CD14-positive monocyte (primary cell): ENCODE data around the gene OR2L13. TPM values are rescaled to one million over a fixed set of nuclear protein-coding genes. Genes with fewer than 3 reads are reported as not detected.
"Not testable (repeated sequence)": the region's sequence is repeated elsewhere in the genome, so short reads cannot be mapped to it uniquely, and the experiment has no call there.

Experiments used
- DNase-seq, 3 donors: peaks; one replicate each; pipeline ENCODE4 v3.0.0-alpha.2; 2011 to 2022
- H2AFZ ChIP-seq: 2 replicates; pipeline ENCODE4 v1.6.0; 2012; ENCODE audit warnings: mild to moderate bottlenecking, low read depth, low read length, inconsistent platforms; ENCODE audit not compliant: insufficient read depth, poor library complexity, severe bottlenecking
- H3K27ac ChIP-seq, 2 donors: 1 replicate in 1 of 2; 2 replicates in 1 of 2; pipeline ENCODE4 v1.5.1; 2012 to 2013; ENCODE audit warnings: low read length in 2 of 2, control low read depth in 1 of 2, inconsistent platforms in 1 of 2, low read depth in 1 of 2, mild to moderate bottlenecking in 1 of 2
- H3K27me3 ChIP-seq, 2 donors: one replicate each; pipeline versions ENCODE4 v1.6.0 to v1.6.1; 2011 to 2013; ENCODE audit warnings: low read length in 2 of 2; ENCODE audit not compliant: control insufficient read depth in 2 of 2, insufficient read depth in 2 of 2
- H3K36me3 ChIP-seq, 2 donors: replicated peaks in 1 of 2; 1 replicate in 1 of 2; 2 replicates in 1 of 2; pipeline versions ENCODE4 v1.5.1 to v1.6.1; 2012 to 2013; ENCODE audit warnings: low read length in 2 of 2, control low read depth in 1 of 2, inconsistent platforms in 1 of 2, mild to moderate bottlenecking in 1 of 2; ENCODE audit not compliant: insufficient read depth in 2 of 2, control insufficient read depth in 1 of 2
- H3K4me1 ChIP-seq, 2 donors: 1 replicate in 1 of 2; 2 replicates in 1 of 2; pipeline versions ENCODE4 v1.5.1 to v1.6.1; 2012 to 2013; ENCODE audit warnings: low read length in 2 of 2, control low read depth in 1 of 2, inconsistent platforms in 1 of 2, mild to moderate bottlenecking in 1 of 2, moderate library complexity in 1 of 2; ENCODE audit not compliant: insufficient read depth in 2 of 2, control insufficient read depth in 1 of 2
- H3K4me2 ChIP-seq: replicated peaks from 2 replicates; pipeline ENCODE3; 2012; ENCODE audit warnings: low read length, moderate library complexity, mild to moderate bottlenecking; ENCODE audit not compliant: poor library complexity, severe bottlenecking; ENCODE audit errors: extremely low read depth
- H3K4me3 ChIP-seq, 3 experiments: fragments of 200-600 bp in 1 of 3; sonication (generic) in 1 of 3; replicated peaks in 1 of 3; 1 replicate in 2 of 3; 2 replicates in 1 of 3; pipeline ENCODE4 v1.5.1; 2011 to 2013; ENCODE audit warnings: low read length in 3 of 3, mild to moderate bottlenecking in 3 of 3, control low read depth in 2 of 3, low read depth in 2 of 3, inconsistent platforms in 1 of 3, moderate library complexity in 1 of 3
- H3K79me2 ChIP-seq: 2 replicates; pipeline ENCODE4 v1.6.0; 2012; ENCODE audit warnings: mild to moderate bottlenecking, control low read depth, inconsistent platforms, low read length, moderate library complexity; ENCODE audit not compliant: insufficient read depth
- H3K9ac ChIP-seq: 2 replicates; pipeline ENCODE4 v1.6.0; 2017; ENCODE audit warnings: low read length, mild to moderate bottlenecking; ENCODE audit not compliant: insufficient read depth, poor library complexity, severe bottlenecking
- H3K9me3 ChIP-seq, 2 donors: replicated peaks in 1 of 2; 1 replicate in 1 of 2; 2 replicates in 1 of 2; pipeline versions ENCODE4 v1.5.1 to v1.6.1; 2012 to 2013; ENCODE audit warnings: low read length in 2 of 2, control low read depth in 1 of 2; ENCODE audit not compliant: control insufficient read depth in 1 of 2, insufficient read depth in 1 of 2
- H4K20me1 ChIP-seq: 2 replicates; pipeline ENCODE4 v1.6.0; 2012; ENCODE audit warnings: mild to moderate bottlenecking, low read length, control low read depth, moderate library complexity; ENCODE audit not compliant: insufficient read depth
- H3K27ac Mint-ChIP-seq, 7 donors: one replicate each; pipeline ENCODE4 v1.8.0; 2020; ENCODE audit warnings: mild to moderate bottlenecking in 7 of 7, mixed read lengths in 7 of 7, moderate library complexity in 6 of 7, inconsistent platforms in 2 of 7
- H3K27me3 Mint-ChIP-seq, 3 donors: one replicate each; pipeline ENCODE4 v1.8.0; 2021 to 2022; ENCODE audit warnings: low read depth in 3 of 3, mild to moderate bottlenecking in 3 of 3, mixed read lengths in 3 of 3, moderate library complexity in 3 of 3, inconsistent platforms in 1 of 3
- H3K36me3 Mint-ChIP-seq, 2 donors: one replicate each; pipeline ENCODE4 v1.8.0; 2020; ENCODE audit warnings: mixed read lengths in 2 of 2, inconsistent platforms in 1 of 2, mild to moderate bottlenecking in 1 of 2
- H3K4me1 Mint-ChIP-seq: one replicate; pipeline ENCODE4 v1.8.0; 2020; ENCODE audit warnings: mild to moderate bottlenecking, mixed read lengths
- H3K4me3 Mint-ChIP-seq, 2 donors: one replicate each; pipeline ENCODE4 v1.8.0; 2020; ENCODE audit warnings: mild to moderate bottlenecking in 2 of 2, mixed read lengths in 2 of 2, moderate library complexity in 1 of 2
- H3K9me3 Mint-ChIP-seq, 7 donors: one replicate each; pipeline ENCODE4 v1.8.0; 2020 to 2022; ENCODE audit warnings: mixed read lengths in 7 of 7, mild to moderate bottlenecking in 6 of 7, moderate library complexity in 6 of 7, inconsistent platforms in 2 of 7
- CTCF ChIP-seq: fragments of 200-600 bp; IDR thresholded peaks from one replicate; pipeline ENCODE4 v1.8.0; 2022; ENCODE audit warnings: antibody characterized with exemption, mild to moderate bottlenecking
- WGBS: methylation state at CpG from one replicate; pipeline ENCODE4 v1.1.5; 2013; ENCODE audit warnings: missing lambda C conversion rate; ENCODE audit not compliant: insufficient coverage; 5-methylcytosine and 5-hydroxymethylcytosine counted together
- intact Hi-C, 2 donors: fragments of 100-400 bp; cut with micrococcal nuclease; formaldehyde crosslinking; loops; one replicate each; pipeline versions ENCODE4 v1.15.0 to v1.15.1; 2023
- polyA plus RNA-seq, 3 donors: library from polyadenylated mRNA; depleted of rRNA in 1 of 3; unstranded in 2 of 3; stranded (reverse) in 1 of 3; fragments of 300-500 nt in 2 of 3; fragments of >200 nt in 1 of 3; fragmentation: Illumina TruSeq in 2 of 3; gene quantifications; 1 replicate in 2 of 3; 2 replicates in 1 of 3; pipeline ENCODE4 v1.2.3, GENCODE V29; 2012 to 2021

OR2L13 gene
- polyA plus RNA-seq, 3 donors: not detected

DNA sequence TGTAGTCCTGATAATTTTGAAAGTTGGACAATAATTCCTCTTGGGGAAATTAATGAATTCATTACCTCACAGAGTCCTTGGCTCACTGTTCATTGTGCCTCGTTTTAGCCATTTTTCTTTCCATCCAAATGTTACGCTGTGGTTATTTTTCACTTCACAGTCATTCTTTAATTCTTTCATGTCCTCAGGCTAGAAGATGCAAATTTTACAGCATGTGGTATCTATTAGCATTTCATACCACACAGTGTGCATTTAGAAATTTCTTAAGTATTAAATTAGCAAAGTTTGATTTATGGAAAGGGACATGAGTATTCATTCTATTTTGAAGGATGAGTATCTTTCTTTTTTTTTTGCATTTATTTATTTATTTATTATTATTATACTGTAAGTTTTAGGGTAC lies 29.9 kb upstream of the OR2L13 start:
- intact Hi-C loops: no loop called here
- Histone ChIP-seq H3K27me3 (no peaks in the 10 kb centered on the region), H3K9ac (no peak overlapping the region), H4K20me1 (no peaks in the 10 kb centered on the region), H2AFZ (no peak overlapping the region), H3K4me3 (no peak overlapping the region), H3K9me3 (no peaks in the 10 kb centered on the region), H3K4me1 (no peaks in the 10 kb centered on the region), H3K79me2 (no peaks in the 10 kb centered on the region), H3K36me3 (no peaks in the 10 kb centered on the region), H3K4me2 (no peak overlapping the region), H3K27ac (no peak overlapping the region)
- DNase-seq: no peak
- H3K27me3 Mint-ChIP-seq: peaks cover 0 to 2% (median 0%) of the 10 kb centered on the region in 3 donors
- TF ChIP-seq CTCF: no peak
- H3K36me3 Mint-ChIP-seq: no peaks in the 10 kb centered on the region
- no peak overlapping the region for H3K4me3 Mint-ChIP-seq
- no CpG with 5 or more reads among the region's 2 CpGs for WGBS
- H3K27ac Mint-ChIP-seq: no peak overlapping the region
- H3K4me1 Mint-ChIP-seq: no peaks in the 10 kb centered on the region
- H3K9me3 Mint-ChIP-seq: peaks cover 3 to 18% (median 9%) of the 10 kb centered on the region in 7 donors

- no peaks in the 10 kb centered on the region for H3K36me3 Mint-ChIP-seq
- Histone ChIP-seq H3K4me3 (no peak overlapping the region), H4K20me1 (no peaks in the 10 kb centered on the region), H3K36me3 (no peaks in the 10 kb centered on the region), H3K27ac (no peak overlapping the region), H2AFZ (no peak overlapping the region), H3K9ac (no peak overlapping the region), H3K79me2 (no peaks in the 10 kb centered on the region), H3K9me3 (no peaks in the 10 kb centered on the region), H3K27me3 (no peaks in the 10 kb centered on the region), H3K4me1 (no peaks in the 10 kb centered on the region), H3K4me2 (no peak overlapping the region)
- peaks cover 0 to 2% (median 2%) of the 10 kb centered on the region in 3 donors for H3K27me3 Mint-ChIP-seq
- no peak overlapping the region for H3K27ac Mint-ChIP-seq
- no peak for DNase-seq
- no CpG with 5 or more reads among the region's 3 CpGs for WGBS
- intact Hi-C loops: no loop called here
- H3K4me3 Mint-ChIP-seq: no peak overlapping the region
- peaks cover 4 to 18% (median 11%) of the 10 kb centered on the region in 7 donors for H3K9me3 Mint-ChIP-seq
- no peak for TF ChIP-seq CTCF
- H3K4me1 Mint-ChIP-seq: no peaks in the 10 kb centered on the region
Measured at GRCh38 chr1:248065604-248066003, 29.4 kb upstream of the OR2L13 start.

DNA sequence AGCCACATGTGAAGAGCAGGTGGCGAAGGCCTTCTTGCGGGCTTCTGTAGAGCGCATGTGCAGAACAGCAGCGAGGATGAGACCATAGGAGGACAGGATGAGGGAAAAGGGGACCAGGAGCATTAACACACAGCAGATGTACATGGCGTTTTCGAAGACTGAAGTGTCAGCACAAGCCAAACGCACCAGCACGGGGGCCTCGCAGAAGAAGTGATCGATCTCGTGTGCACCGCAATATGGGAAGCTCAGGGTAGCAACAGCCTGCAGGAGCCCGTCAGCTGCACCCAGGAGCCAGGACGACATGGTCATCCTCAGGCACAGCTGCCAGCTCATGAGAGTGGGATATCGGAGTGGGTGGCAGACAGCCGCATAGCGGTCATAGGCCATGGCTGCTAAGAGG lies 11.1 kb upstream of the OR2L13 start:
- H3K27me3 Mint-ChIP-seq, H3K4me3 Mint-ChIP-seq, H3K27ac Mint-ChIP-seq, H3K4me3 ChIP-seq, H3K36me3 ChIP-seq, H3K79me2 ChIP-seq, H3K4me1 Mint-ChIP-seq, H4K20me1 ChIP-seq, intact Hi-C loops, H3K4me1 ChIP-seq, H3K27ac ChIP-seq, H3K9me3 Mint-ChIP-seq, H3K4me2 ChIP-seq, H3K9me3 ChIP-seq, DNase-seq, H2AFZ ChIP-seq, H3K36me3 Mint-ChIP-seq, H3K9ac ChIP-seq, H3K27me3 ChIP-seq: not testable (repeated sequence)
- WGBS: no CpG with 5 or more reads among the region's 17 CpGs
